H1 (cell line): ENCODE data around the gene CRTAC1. TPM values are rescaled to one million over a fixed set of nuclear protein-coding genes. Genes with fewer than 3 reads are reported as not detected.

Experiments
- CTCF ChIA-PET: fragments of 300-600 bp; sonication (Branson Sonifier 250); formaldehyde crosslinking; loops from one replicate; lab custom pipeline; 2021; ENCODE audit not compliant: partially characterized antibody; lab: Charles Lee
- POLR2A ChIA-PET: fragments of 300-600 bp; sonication (Branson Sonifier 250); formaldehyde crosslinking; loops from one replicate; lab custom pipeline; 2021; ENCODE audit warnings: inconsistent platforms; ENCODE audit not compliant: partially characterized antibody; lab: Charles Lee
- DNase-seq, 2 experiments: peaks; one replicate each; pipeline versions ENCODE4 v3.0.0 to v3.0.0-alpha.2; 2010 to 2022; ENCODE audit warnings: low spot score in 2 of 2, low read depth in 1 of 2, mixed read lengths in 1 of 2
- FAIRE-seq: peaks from 2 replicates; lab custom pipeline; 2011; peaks lifted over from hg19 to GRCh38; lab: Jason Lieb, UNC
- H2AFZ ChIP-seq: 2 replicates; pipeline ENCODE4 v1.8.1; 2012; ENCODE audit warnings: low read length, inconsistent platforms
- H2AK5ac ChIP-seq: 2 replicates; pipeline ENCODE4 v1.6.1; 2013; ENCODE audit warnings: low read depth, low read length
- H2BK120ac ChIP-seq: replicated peaks from 2 replicates; pipeline ENCODE3; 2013; ENCODE audit warnings: low read depth, low read length, inconsistent platforms
- H2BK12ac ChIP-seq: 2 replicates; pipeline ENCODE4 v1.6.1; 2013; ENCODE audit warnings: low read depth, low read length
- H2BK15ac ChIP-seq: 2 replicates; pipeline ENCODE4 v1.6.1; 2013; ENCODE audit warnings: low read length
- H2BK20ac ChIP-seq: 2 replicates; pipeline ENCODE4 v1.6.1; 2013; ENCODE audit warnings: low read length
- H2BK5ac ChIP-seq: 2 replicates; pipeline ENCODE4 v1.6.1; 2013; ENCODE audit warnings: low read depth, low read length
- H3K14ac ChIP-seq: 2 replicates; pipeline ENCODE4 v1.6.1; 2013; ENCODE audit warnings: inconsistent platforms; ENCODE audit not compliant: insufficient read length
- H3K18ac ChIP-seq: 2 replicates; pipeline ENCODE4 v1.6.1; 2013; ENCODE audit warnings: low read length; ENCODE audit errors: extremely low read depth
- H3K23ac ChIP-seq: 2 replicates; pipeline ENCODE4 v1.6.1; 2013; ENCODE audit warnings: inconsistent platforms; ENCODE audit not compliant: insufficient read length
- H3K23me2 ChIP-seq: 2 replicates; pipeline ENCODE4 v1.6.1; 2013; ENCODE audit warnings: low read depth, low read length
- H3K27ac ChIP-seq: 2 replicates; pipeline ENCODE4 v1.6.1; 2011; ENCODE audit warnings: low read depth, low read length, inconsistent platforms
- H3K27me3 ChIP-seq, 4 experiments: replicated peaks in 1 of 4; 1 replicate in 1 of 4; 2 replicates in 3 of 4; pipeline versions ENCODE4 v1.6.1 to v1.8.1; 2011 to 2013; ENCODE audit warnings: low read length in 3 of 4, mild to moderate bottlenecking in 3 of 4, inconsistent platforms in 2 of 4, mixed read lengths in 2 of 4, moderate library complexity in 1 of 4; ENCODE audit not compliant: control insufficient read depth in 3 of 4, insufficient read depth in 3 of 4; ENCODE audit errors: extremely low read depth in 1 of 4
- H3K36me3 ChIP-seq, 4 experiments: 2 replicates each; pipeline versions ENCODE4 v1.6.1 to v1.8.1; 2011 to 2013; ENCODE audit warnings: mild to moderate bottlenecking in 4 of 4, low read length in 3 of 4, moderate library complexity in 2 of 4, control low read depth in 1 of 4, inconsistent platforms in 1 of 4; ENCODE audit not compliant: insufficient read depth in 4 of 4, control insufficient read depth in 2 of 4
- H3K4ac ChIP-seq: replicated peaks from 2 replicates; pipeline ENCODE3; 2013; ENCODE audit warnings: low read length, low read depth, mixed read lengths, inconsistent platforms; ENCODE audit not compliant: insufficient read length
- H3K4me1 ChIP-seq, 4 experiments: replicated peaks in 1 of 4; 1 replicate in 1 of 4; 2 replicates in 3 of 4; pipeline versions ENCODE4 v1.6.1 to v1.8.1; 2011 to 2013; ENCODE audit warnings: low read length in 3 of 4, inconsistent platforms in 2 of 4, mixed read lengths in 1 of 4; ENCODE audit not compliant: insufficient read depth in 4 of 4, control insufficient read depth in 3 of 4
- H3K4me2 ChIP-seq, 2 experiments: 2 replicates each; pipeline versions ENCODE4 v1.6.1 to v1.8.1; 2011 to 2013; ENCODE audit warnings: low read depth in 2 of 2, low read length in 2 of 2, control low read depth in 1 of 2, inconsistent platforms in 1 of 2, mild to moderate bottlenecking in 1 of 2; ENCODE audit not compliant: insufficient read depth in 1 of 2
- H3K4me3 ChIP-seq, 4 experiments: fragments of 200-600, 300-600 bp in 1 of 4; sonication (generic), shearing (Covaris generic), sonication (Bioruptor Twin) in 1 of 4; 2 replicates each; pipeline versions ENCODE4 v1.5.1 to v1.8.1; 2011 to 2016; ENCODE audit warnings: low read length in 4 of 4, low read depth in 3 of 4, control low read depth in 2 of 4, inconsistent platforms in 2 of 4, mild to moderate bottlenecking in 2 of 4, mixed read lengths in 1 of 4, moderate library complexity in 1 of 4; ENCODE audit not compliant: insufficient read depth in 2 of 4; ENCODE audit errors: extremely low read depth in 1 of 4
- H3K56ac ChIP-seq: replicated peaks from 2 replicates; pipeline ENCODE3; 2013; ENCODE audit warnings: low read depth, mild to moderate bottlenecking, mixed read lengths, low read length, inconsistent platforms; ENCODE audit not compliant: insufficient read length
- H3K79me1 ChIP-seq: 2 replicates; pipeline ENCODE4 v1.6.1; 2013; ENCODE audit warnings: low read depth, low read length, control low read depth
- H3K79me2 ChIP-seq, 2 experiments: 2 replicates each; pipeline versions ENCODE4 v1.6.1 to v1.8.1; 2012 to 2013; ENCODE audit warnings: low read length in 2 of 2, mild to moderate bottlenecking in 2 of 2, inconsistent platforms in 1 of 2; ENCODE audit not compliant: insufficient read depth in 2 of 2, control insufficient read depth in 1 of 2
- H3K9ac ChIP-seq, 4 experiments: replicated peaks in 1 of 4; 1 replicate in 1 of 4; 2 replicates in 3 of 4; pipeline versions ENCODE4 v1.6.1 to v1.8.1; 2011 to 2013; ENCODE audit warnings: low read depth in 3 of 4, low read length in 3 of 4, control low read depth in 2 of 4, mild to moderate bottlenecking in 2 of 4, moderate library complexity in 2 of 4, inconsistent platforms in 1 of 4; ENCODE audit errors: extremely low read depth in 1 of 4
- H3K9me3 ChIP-seq, 2 experiments: 2 replicates each; pipeline versions ENCODE4 v1.6.1 to v1.8.1; 2012 to 2013; ENCODE audit warnings: mild to moderate bottlenecking in 2 of 2, moderate library complexity in 2 of 2, control low read depth in 1 of 2, inconsistent platforms in 1 of 2, low read depth in 1 of 2, low read length in 1 of 2, mixed read lengths in 1 of 2; ENCODE audit not compliant: insufficient read depth in 2 of 2
- H4K20me1 ChIP-seq, 2 experiments: replicated peaks in 1 of 2; 2 replicates each; pipeline versions ENCODE3 to v1.8.1; 2011 to 2013; ENCODE audit warnings: inconsistent platforms in 2 of 2, low read length in 2 of 2, mild to moderate bottlenecking in 1 of 2; ENCODE audit not compliant: insufficient read depth in 2 of 2, control insufficient read depth in 1 of 2
- H4K5ac ChIP-seq: 2 replicates; pipeline ENCODE4 v1.6.1; 2013; ENCODE audit warnings: low read length, low read depth, mixed read lengths, inconsistent platforms; ENCODE audit not compliant: insufficient read length
- H4K8ac ChIP-seq: 2 replicates; pipeline ENCODE4 v1.8.0; 2013; ENCODE audit warnings: mild to moderate bottlenecking, moderate library complexity, low read length, inconsistent platforms; ENCODE audit not compliant: insufficient read depth; ENCODE audit errors: extremely low read depth
- H4K91ac ChIP-seq: replicated peaks from 2 replicates; pipeline ENCODE3; 2013; ENCODE audit warnings: low read length, mixed read lengths, inconsistent platforms; ENCODE audit not compliant: insufficient read length
- E2F6 ChIP-seq: IDR thresholded peaks from 2 replicates; pipeline ENCODE4 v1.6.1; 2012; ENCODE audit warnings: inconsistent platforms
- HDAC2 ChIP-seq, 2 experiments: fragments of 300-600 bp in 1 of 2; sonication (generic) in 1 of 2; IDR thresholded peaks; 2 replicates each; pipeline ENCODE4 v1.6.1; 2011 to 2012; ENCODE audit warnings: low read depth in 2 of 2, low read length in 2 of 2, mild to moderate bottlenecking in 2 of 2, moderate library complexity in 2 of 2, borderline replicate concordance in 1 of 2, inconsistent platforms in 1 of 2
- KDM1A ChIP-seq: fragments of 200-600, 300-600 bp; sonication (generic); IDR thresholded peaks from 2 replicates; pipeline ENCODE4 v1.7.1; 2016; ENCODE audit warnings: mild to moderate bottlenecking, low read length, borderline replicate concordance
- NRF1 ChIP-seq: IDR thresholded peaks from 2 replicates; pipeline ENCODE4 v1.6.1; 2011; ENCODE audit warnings: mild to moderate bottlenecking, low read depth, low read length, improper control_type of control experiment
- WGBS, 2 experiments: shearing (Covaris generic) in 1 of 2; methylation state at CpG; one replicate each; pipeline versions ENCODE4 v1.1.6 to v1.1.7; 2013 to 2015; ENCODE audit warnings: low lambda C conversion rate in 2 of 2, mixed read lengths in 2 of 2, inconsistent platforms in 1 of 2, low coverage in 1 of 2, missing lambda C conversion rate in 1 of 2; ENCODE audit not compliant: insufficient replicate concordance in 2 of 2, insufficient coverage in 1 of 2, insufficient read length in 1 of 2; ENCODE audit errors: extremely low coverage in 1 of 2, missing lambda C conversion rate in 1 of 2; 5-methylcytosine and 5-hydroxymethylcytosine counted together
- polyA plus RNA-seq, 7 experiments: library from polyadenylated mRNA; depleted of rRNA in 3 of 7; stranded (reverse) in 5 of 7; unstranded in 2 of 7; fragments of >200 nt in 5 of 7; fragments of 200-250 nt in 2 of 7; gene quantifications; 1 replicate in 5 of 7; 2 replicates in 1 of 7; 4 replicates in 1 of 7; pipeline versions ENCODE4 v1.2.1 to v1.2.3, GENCODE V29; 2011 to 2013; ENCODE audit warnings: missing spikeins in 2 of 7, mixed read lengths in 2 of 7
- total RNA-seq: library from RNA; stranded (reverse); fragmentation: NEBNext Ultra II Directional; extraction: Animal tissue kit (Norgen Biotek cat#: 25700); gene quantifications from 2 replicates; pipeline ENCODE4 v1.2.1, GENCODE V29; 2021

CRTAC1 gene
- total and polyA plus RNA-seq, 2 of the 8 experiments (the other 6 are each of a cell fraction or from before 2014, with no cell fraction given) = 0.91 to 1.2 TPM

- Histone ChIP-seq H2BK5ac (peak overlapping the region; percentile 83; the same call in 1 of the 2 replicates), H3K27me3 (no peaks in the 10 kb centered on the region; a peak in 1 of 7 replicates), H4K91ac (peak overlapping the region; percentile 99), H2AFZ (peak overlapping the region; percentile 90)
- TF ChIP-seq NRF1 (peak; percentile 3; the same call in 1 of the 2 replicates), E2F6 (peak; percentile 63; the same call in 1 of the 2 replicates), HDAC2 (IDR thresholded peaks at IDR 0.05; ENCODE audit: borderline replicate concordance in 1 of 2, low read depth in 2 of 2, low read length in 2 of 2) (no peak), KDM1A (peak; percentile 22; the same call in 1 of the 2 replicates)
- TF ChIP-seq, all 59 proteins: peak for 3
- 40% methylated on average over 18 of the region's 18 CpGs; no CpG with 5 or more reads in 1 of the 2 experiments for WGBS, 2 experiments
- Histone ChIP-seq H2BK20ac (peak overlapping the region; percentile 97), H3K36me3 (no peaks in the 10 kb centered on the region), H4K8ac (peak overlapping the region; percentile 36; the same call in 1 of the 2 replicates), H4K5ac (peak overlapping the region; percentile 45), H4K20me1 (no peaks in the 10 kb centered on the region), H3K9ac (no peak overlapping the region; a peak in 3 of 7 replicates), H2AK5ac (peak overlapping the region; percentile 75; the same call in 1 of the 2 replicates), H2BK12ac (peak overlapping the region; percentile 98), H3K56ac (no peak overlapping the region), H2BK15ac (peak overlapping the region; percentile 84; the same call in 1 of the 2 replicates), H3K14ac (peak overlapping the region; percentile 64), H3K79me1 (no peaks in the 10 kb centered on the region), H3K23me2 (peaks cover 4% of the 10 kb centered on the region; the same call in 1 of the 2 replicates), H3K79me2 (no peaks in the 10 kb centered on the region), H3K4ac (peak overlapping the region; percentile 85), H3K4me1 (peaks cover 0 to 18% (median 13%) of the 10 kb centered on the region in 4 experiments; a peak in 6 of 7 replicates), H3K23ac (no peak overlapping the region), H3K9me3 (no peaks in the 10 kb centered on the region), H3K4me3 (peak overlapping the region in 1 of 4 experiments; percentile 40; a peak in 2 of 8 replicates), H3K18ac (peak overlapping the region; percentile 95), H3K27ac (no peak overlapping the region; the same call in 1 of the 2 replicates), H3K4me2 (peak overlapping the region; percentile 58 to 64), H2BK120ac (peak overlapping the region; percentile 72)
- DNase-seq (peak; percentile 59 to 68), FAIRE-seq (no peak)
- CTCF ChIA-PET = interaction anchor here (0.6 to 7.5 kb wide), 18 partner anchors 9 to 1534 kb away, joined by 3 to 56 read pairs (median 6); no protein-coding TSS in a partner anchor
- POLR2A ChIA-PET = interaction anchor here (0.7 to 2.4 kb wide), 6 partner anchors 10 to 141 kb away, joined by 3 to 11 read pairs (median 5); partner anchors contain the start of gene CRTAC1
These were observed 140.8 kb downstream of the CRTAC1 start for GRCh38 chr10:97889461-97890265.
